BLaER1 treated with 17β-estradiol and CSF1 and Interleukin-3, amounts not matched to agents 10 nM and 100 nM (cell line): ENCODE measurements around the gene BRD2.
A peak's percentile ranks its signal among the peaks of the same experiment; 100 is the strongest.

Experiments used
- H3K27ac ChIP-seq, 11 experiments: shearing (Covaris generic); formaldehyde crosslinking; 2 replicates each; pipeline ENCODE4 v1.8.1; 2022
- H3K27me3 ChIP-seq, 11 experiments: shearing (Covaris generic); formaldehyde crosslinking; 2 replicates each; pipeline ENCODE4 v1.8.1; 2022
- H3K36me3 ChIP-seq, 11 experiments: shearing (Covaris generic); formaldehyde crosslinking; 2 replicates each; pipeline ENCODE4 v1.8.1; 2022
- H3K4me1 ChIP-seq, 10 experiments: shearing (Covaris generic); formaldehyde crosslinking; 2 replicates each; pipeline ENCODE4 v1.8.1; 2022
- H3K4me2 ChIP-seq, 11 experiments: shearing (Covaris generic); formaldehyde crosslinking; 2 replicates each; pipeline ENCODE4 v1.8.1; 2022
- H3K4me3 ChIP-seq, 10 experiments: shearing (Covaris generic); formaldehyde crosslinking; 2 replicates each; pipeline ENCODE4 v1.8.1; 2022
- H3K9ac ChIP-seq, 11 experiments: shearing (Covaris generic); formaldehyde crosslinking; 2 replicates each; pipeline ENCODE4 v1.8.1; 2022
- H3K9me3 ChIP-seq, 11 experiments: shearing (Covaris generic); formaldehyde crosslinking; replicated peaks in 1 of 11; 2 replicates each; pipeline ENCODE4 v1.8.1; 2022
- H4K20me1 ChIP-seq, 11 experiments: shearing (Covaris generic); formaldehyde crosslinking; 2 replicates each; pipeline ENCODE4 v1.8.1; 2022
- Cebpa-rat ChIP-seq, 11 experiments: shearing (Covaris generic); IDR thresholded peaks; 2 replicates each; pipeline ENCODE4 v1.8.1; 2022

Gene BRD2

DNA sequence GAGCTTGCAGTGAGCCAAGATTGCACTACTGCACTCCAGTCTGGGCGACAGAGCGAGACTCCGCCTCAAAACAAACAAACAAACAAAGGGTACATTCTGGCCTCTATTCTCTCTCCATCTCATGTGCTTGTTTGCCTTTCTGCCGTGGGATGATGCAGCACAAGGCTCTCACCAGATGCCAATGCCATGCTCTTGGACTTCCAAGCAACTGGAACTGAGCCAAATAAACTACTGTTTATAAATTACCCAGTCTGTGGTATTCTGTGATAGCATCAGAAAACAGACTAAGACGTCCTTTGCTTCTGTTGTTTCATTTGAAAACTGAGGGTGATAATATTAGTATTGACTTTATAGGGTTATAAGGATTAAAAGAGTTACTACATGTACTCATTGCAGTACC is 3.6 kb upstream of the BRD2 start:
- Histone ChIP-seq H3K27ac (no peak overlapping the region), H3K9ac (no peak overlapping the region), H3K4me1 (peaks cover 29 to 59% (median 42%) of the 10 kb centered on the region in 10 experiments), H3K4me2 (peak overlapping the region in 2 of 11 experiments; percentile 56 to 61; a peak in 2 of 22 replicates), H3K36me3 (no peaks in the 10 kb centered on the region), H3K4me3 (no peak overlapping the region), H4K20me1 (no peaks in the 10 kb centered on the region), H3K9me3 (peaks cover 0 to 5% (median 0%) of the 10 kb centered on the region in 11 experiments; a peak in 2 of 22 replicates), H3K27me3 (no peaks in the 10 kb centered on the region)
- no peak for TF ChIP-seq Cebpa-rat (IDR thresholded peaks at IDR 0.05)

DNA sequence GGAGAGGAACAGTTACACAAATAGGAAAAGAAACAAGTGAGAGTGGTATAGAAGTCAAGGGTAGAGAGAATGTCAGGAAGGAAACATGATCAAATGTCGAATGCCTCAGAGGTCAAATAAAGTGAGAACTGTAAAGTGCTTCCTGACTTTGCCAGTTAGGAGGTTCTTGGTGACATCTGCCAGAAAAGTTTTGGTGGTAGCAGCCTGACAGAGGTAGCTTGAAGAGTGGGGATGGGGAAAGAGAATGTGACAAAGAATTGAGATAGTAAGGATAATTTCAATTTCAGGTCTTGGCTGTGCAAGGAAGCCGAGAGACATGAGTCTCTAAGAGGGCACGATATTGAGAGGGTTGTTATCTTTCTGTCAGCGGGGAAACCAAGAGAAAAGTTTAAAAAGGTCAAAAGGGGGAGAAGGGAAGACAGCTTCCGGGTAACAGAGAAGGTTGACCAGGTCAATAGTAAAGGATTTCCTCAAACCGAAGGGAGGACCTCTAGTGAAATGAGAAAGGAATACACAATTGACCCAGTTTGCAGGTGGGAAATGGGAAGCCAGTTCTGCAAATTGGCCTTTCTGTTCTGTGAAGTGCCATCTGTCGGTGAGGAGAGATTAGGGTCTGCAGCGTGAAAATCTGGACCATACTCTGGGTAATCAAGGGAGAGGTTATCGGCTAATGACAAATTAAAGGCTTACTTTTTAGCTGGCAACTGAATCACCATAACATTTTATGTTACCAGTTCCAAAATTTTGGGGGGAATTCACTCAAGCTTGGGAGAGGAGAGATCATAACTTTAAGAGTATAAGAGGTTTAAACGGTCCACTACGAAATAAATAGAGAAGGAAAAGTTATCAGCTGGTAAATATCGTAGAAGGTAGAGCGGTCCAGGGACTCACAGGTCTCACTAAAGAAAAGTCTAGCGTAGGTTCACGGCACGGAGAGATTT is 973 bp upstream of the BRD2 start:
- Histone ChIP-seq H3K4me1 (peaks cover 27 to 49% (median 36%) of the 10 kb centered on the region in 10 experiments), H3K36me3 (peaks cover 3 to 4% (median 3%) of the 10 kb centered on the region in 11 experiments), H3K9ac (peak overlapping the region; percentile 96 to 100 (median 99)), H3K9me3 (peaks cover 0 to under 1% (median 0%) of the 10 kb centered on the region in 11 experiments; a peak in 6 of 22 replicates), H3K4me3 (peak overlapping the region; percentile 67 to 99 (median 78)), H3K27me3 (no peaks in the 10 kb centered on the region), H3K27ac (peak overlapping the region; percentile 98 to 100 (median 100)), H3K4me2 (peak overlapping the region; percentile 76 to 95 (median 86)), H4K20me1 (peaks cover 3 to 4% (median 3%) of the 10 kb centered on the region in 11 experiments)
- no peak for TF ChIP-seq Cebpa-rat (IDR thresholded peaks at IDR 0.05)

DNA sequence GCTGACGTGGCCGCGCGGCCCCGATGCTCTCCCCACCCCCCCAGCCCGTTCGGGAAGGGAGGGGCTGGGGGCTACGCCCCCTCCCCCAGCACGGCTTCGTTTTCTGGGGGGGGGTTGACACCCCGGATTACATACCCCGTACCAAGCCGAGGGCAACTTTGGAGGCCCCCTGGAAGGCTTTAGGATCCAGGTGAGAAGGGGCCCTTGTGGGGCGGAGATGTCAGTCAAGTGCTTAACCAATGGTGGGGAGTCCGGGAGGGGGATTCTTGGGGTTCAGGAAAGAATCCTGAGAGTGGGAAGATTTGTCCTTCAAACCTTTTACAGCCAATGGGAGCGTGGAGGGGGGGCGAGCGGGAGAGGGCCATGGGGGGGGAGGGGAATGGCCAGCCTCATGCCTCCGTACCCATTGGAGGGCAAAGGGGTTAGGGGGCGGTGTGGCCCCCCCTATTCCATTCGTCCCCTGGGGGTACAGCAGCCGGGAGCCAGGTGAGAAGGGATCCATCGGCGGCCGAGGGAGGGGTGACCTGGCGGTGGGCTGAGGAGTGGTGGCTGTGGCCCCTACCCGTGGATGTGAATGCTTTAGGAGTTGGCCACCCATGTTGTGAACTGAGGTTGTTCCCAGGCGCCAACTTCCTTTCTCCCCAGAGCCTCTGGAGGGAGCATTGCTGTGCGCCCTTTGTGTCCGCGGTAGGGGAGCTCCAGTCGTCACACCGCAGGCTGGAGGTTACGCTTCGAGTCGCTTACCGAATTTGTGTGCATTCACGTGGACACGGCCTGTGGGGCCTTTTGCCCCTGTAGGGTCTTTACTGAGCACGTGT is 682 bp downstream of the BRD2 start:
- peaks cover 0 to 12% (median 6%) of the 10 kb centered on the region in 11 experiments; a peak in 10 of 22 replicates for H3K9me3 ChIP-seq
- H3K36me3 ChIP-seq, result peaks cover 19 to 20% (median 20%) of the 10 kb centered on the region in 11 experiments
- H3K27ac ChIP-seq, result peak overlapping the region; percentile 98 to 100 (median 100)
- peaks cover 22 to 34% (median 28%) of the 10 kb centered on the region in 10 experiments for H3K4me1 ChIP-seq
- peaks cover 20 to 21% (median 20%) of the 10 kb centered on the region in 11 experiments for H4K20me1 ChIP-seq
- TF ChIP-seq Cebpa-rat (IDR thresholded peaks at IDR 0.05), result no peak
- peak overlapping the region; percentile 96 to 100 (median 99) for H3K9ac ChIP-seq
- H3K4me3 ChIP-seq, result peak overlapping the region; percentile 67 to 99 (median 78)
- peak overlapping the region; percentile 78 to 94 (median 84) for H3K4me2 ChIP-seq
- H3K27me3 ChIP-seq, result no peaks in the 10 kb centered on the region

DNA sequence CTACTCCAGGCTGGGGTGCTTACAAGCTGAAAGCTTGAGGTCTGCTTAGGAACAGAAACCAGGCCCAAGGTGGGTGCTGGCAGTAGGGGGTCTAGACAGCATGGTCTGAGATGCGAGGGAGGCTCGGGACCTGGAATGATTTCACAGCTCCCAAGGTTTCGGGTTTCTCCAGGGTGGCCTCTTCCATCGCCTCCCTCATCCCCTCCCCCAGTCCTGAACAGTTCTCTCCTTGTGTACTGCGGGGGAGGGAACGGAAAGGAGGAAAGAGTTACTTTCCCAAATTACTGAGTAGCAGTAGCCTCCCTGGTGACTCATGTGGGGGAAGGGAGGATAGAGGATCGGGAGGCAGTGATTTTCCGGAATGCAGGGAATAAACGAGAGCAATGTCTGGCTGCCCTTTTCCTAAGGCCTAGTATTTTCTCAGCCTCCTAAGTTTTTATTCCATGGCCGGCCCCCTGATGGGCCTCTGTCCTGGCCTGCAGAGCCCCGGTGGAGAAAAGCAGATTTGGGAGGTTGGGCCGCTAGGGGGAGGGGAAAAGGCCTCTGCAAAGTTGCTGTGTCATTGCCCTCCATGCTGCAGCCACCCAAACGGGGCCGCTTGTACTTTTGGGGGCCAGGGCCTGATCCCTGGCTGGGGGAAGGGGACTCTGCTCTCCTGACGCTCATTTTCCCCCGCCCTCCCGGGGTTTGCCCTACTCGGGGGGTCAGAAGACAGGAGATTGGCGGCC is 1.5 kb downstream of the BRD2 start:
- Histone ChIP-seq H3K9ac (peak overlapping the region; percentile 96 to 100 (median 99)), H4K20me1 (peaks cover 27 to 28% (median 28%) of the 10 kb centered on the region in 11 experiments), H3K27me3 (no peaks in the 10 kb centered on the region), H3K4me2 (peak overlapping the region; percentile 72 to 94 (median 84)), H3K36me3 (peaks cover 27 to 28% (median 28%) of the 10 kb centered on the region in 11 experiments), H3K4me3 (peak overlapping the region; percentile 67 to 99 (median 78)), H3K9me3 (peaks cover 0 to 12% (median 6%) of the 10 kb centered on the region in 11 experiments; a peak in 10 of 22 replicates), H3K27ac (peak overlapping the region; percentile 98 to 100 (median 100)), H3K4me1 (peaks cover 24 to 32% (median 26%) of the 10 kb centered on the region in 10 experiments)
- TF ChIP-seq Cebpa-rat (IDR thresholded peaks at IDR 0.05), result no peak

DNA sequence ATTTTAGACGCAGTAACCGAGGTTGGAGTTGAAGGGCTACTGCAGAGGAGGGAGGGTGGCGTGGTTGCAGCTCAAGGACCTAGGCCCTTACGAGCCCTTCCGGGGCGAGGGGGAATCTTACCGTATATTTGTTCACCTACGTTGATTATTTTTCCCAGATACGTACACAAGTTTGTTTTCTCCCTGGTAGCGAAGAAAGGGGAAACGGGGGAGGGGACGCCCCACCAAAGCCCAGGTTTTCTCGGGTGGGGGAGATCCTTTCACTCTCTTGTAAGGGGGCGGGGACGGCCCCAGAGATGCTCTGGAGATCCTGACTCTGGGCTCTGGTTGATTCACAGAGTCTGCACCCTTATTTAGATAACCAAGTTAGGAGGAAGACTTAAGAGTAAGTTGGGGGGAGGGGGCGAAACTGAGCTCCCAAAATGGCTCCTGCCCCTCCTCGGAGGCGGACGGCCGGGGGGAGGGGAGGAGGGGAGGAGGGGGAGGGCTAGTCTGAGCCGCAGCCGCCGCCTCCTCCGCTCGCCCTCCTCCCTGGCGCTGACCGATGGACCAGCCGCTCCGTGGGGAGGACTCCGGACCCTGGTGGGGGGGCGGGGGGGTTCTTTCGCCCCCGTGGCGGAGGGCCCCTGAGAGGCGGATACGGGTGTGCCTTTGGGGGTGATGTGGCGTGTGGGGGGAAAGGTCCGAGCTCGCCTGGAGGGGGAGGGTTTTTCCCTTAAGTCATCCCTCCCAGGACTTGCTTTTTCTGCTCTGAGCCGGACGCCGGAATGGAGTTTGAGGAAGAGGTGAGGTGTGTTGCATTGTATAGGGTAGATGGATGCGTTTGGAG is 2.2 kb downstream of the BRD2 start:
- Histone ChIP-seq H3K4me1 (peaks cover 27 to 34% (median 32%) of the 10 kb centered on the region in 10 experiments), H3K36me3 (peaks cover 35 to 36% (median 35%) of the 10 kb centered on the region in 11 experiments), H3K9me3 (peaks cover 0 to 12% (median 6%) of the 10 kb centered on the region in 11 experiments; a peak in 10 of 22 replicates), H3K27ac (peak overlapping the region; percentile 98 to 100 (median 100)), H3K27me3 (no peaks in the 10 kb centered on the region), H3K4me2 (peak overlapping the region; percentile 79 to 94 (median 84)), H3K4me3 (peak overlapping the region; percentile 67 to 99 (median 78)), H3K9ac (peak overlapping the region; percentile 96 to 100 (median 99)), H4K20me1 (peaks cover 35 to 36% (median 36%) of the 10 kb centered on the region in 11 experiments)
- no peak for TF ChIP-seq Cebpa-rat (IDR thresholded peaks at IDR 0.05)

- peaks cover 40 to 42% (median 41%) of the 10 kb centered on the region in 11 experiments for H3K36me3 ChIP-seq
- peaks cover 27 to 34% (median 32%) of the 10 kb centered on the region in 10 experiments for H3K4me1 ChIP-seq
- peak overlapping the region; percentile 96 to 100 (median 99) for H3K9ac ChIP-seq
- peak overlapping the region; percentile 71 to 90 (median 80) for H3K4me2 ChIP-seq
- H4K20me1 ChIP-seq, result peaks cover 41 to 42% (median 41%) of the 10 kb centered on the region in 11 experiments
- peaks cover 0 to 12% (median 6%) of the 10 kb centered on the region in 11 experiments; a peak in 10 of 22 replicates for H3K9me3 ChIP-seq
- no peak for TF ChIP-seq Cebpa-rat (IDR thresholded peaks at IDR 0.05)
- H3K27me3 ChIP-seq, result no peaks in the 10 kb centered on the region
- H3K4me3 ChIP-seq, result peak overlapping the region; percentile 67 to 99 (median 78)
- H3K27ac ChIP-seq, result peak overlapping the region; percentile 98 to 100 (median 100)
Observed at GRCh38 chr6:32971242-32971580, 2.8 kb downstream of the BRD2 start.

DNA sequence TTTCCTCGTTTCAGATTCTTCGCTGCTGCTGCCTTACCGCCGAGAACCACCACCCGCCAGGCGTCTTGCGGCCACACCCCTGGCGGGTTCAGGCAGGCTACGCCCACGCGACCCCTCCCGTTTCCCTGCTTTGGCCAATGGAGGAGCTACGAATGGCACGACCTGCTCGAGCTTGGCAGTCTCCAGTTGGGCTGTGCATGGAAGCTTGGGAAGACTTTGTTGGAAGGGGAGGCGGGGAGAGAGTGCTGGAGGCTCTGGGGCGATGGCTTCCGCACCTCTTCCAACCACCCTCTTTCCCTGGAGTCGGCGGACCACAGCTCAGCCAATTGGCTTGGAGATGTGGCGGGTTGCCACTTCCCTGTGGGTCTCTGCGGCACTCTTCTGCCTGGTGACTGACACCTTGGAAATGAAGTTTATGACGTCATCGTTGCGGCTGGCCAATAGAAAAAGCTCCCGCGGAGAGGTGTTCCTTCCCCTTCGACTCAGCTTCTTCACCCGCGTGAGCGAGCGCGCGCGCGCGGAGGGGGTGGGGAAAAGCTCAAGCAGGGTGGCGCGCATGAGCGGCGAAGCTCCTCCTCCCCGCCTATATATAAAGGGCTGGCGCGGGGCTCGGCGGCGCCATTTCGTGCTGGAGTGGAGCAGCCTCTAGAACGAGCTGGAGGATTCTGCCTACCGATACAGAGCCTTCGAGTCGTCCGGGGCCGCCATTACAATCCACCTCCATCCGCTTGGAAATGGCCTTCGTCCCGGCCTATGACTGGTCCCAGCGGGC is 3.4 kb downstream of the BRD2 start:
- Histone ChIP-seq H3K27me3 (no peaks in the 10 kb centered on the region), H3K4me1 (peaks cover 27 to 34% (median 32%) of the 10 kb centered on the region in 10 experiments), H3K4me2 (peak overlapping the region; percentile 88 to 99 (median 96)), H3K4me3 (peak overlapping the region; percentile 74 to 99 (median 97)), H3K27ac (peak overlapping the region; percentile 98 to 100 (median 100)), H3K9me3 (peaks cover 0 to 12% (median 6%) of the 10 kb centered on the region in 11 experiments; a peak in 10 of 22 replicates), H3K9ac (peak overlapping the region; percentile 96 to 100 (median 99)), H3K36me3 (peaks cover 46 to 47% (median 47%) of the 10 kb centered on the region in 11 experiments), H4K20me1 (peaks cover 47 to 48% (median 47%) of the 10 kb centered on the region in 11 experiments)
- TF ChIP-seq Cebpa-rat (IDR thresholded peaks at IDR 0.05), result no peak
